Left lung (tissue), 10 donors: Measurements from ENCODE around the gene FKBP5. TPM values are rescaled to one million over a fixed set of nuclear protein-coding genes. Genes with fewer than 3 reads are reported as not detected.

Experiments
- ATAC-seq: fragments of 200-7000 bp; cut with Tn5 transposase; one replicate; pipeline ENCODE4 v1.9.1; 2020; ENCODE audit warnings: moderate library complexity
- DNase-seq, 4 donors: peaks; one replicate each; pipeline ENCODE4 v3.0.0-alpha.2; 2013 to 2020
- H3K27ac ChIP-seq, 2 donors: fragments of 200-600 bp; sonication (generic) in 1 of 2; one replicate each; pipeline versions ENCODE4 v1.5.0 to v1.8.0; 2020 to 2021
- H3K27me3 ChIP-seq, 2 donors: fragments of 200-600 bp; sonication (generic) in 1 of 2; one replicate each; pipeline versions ENCODE4 v1.5.0 to v1.8.0; 2020 to 2021
- H3K36me3 ChIP-seq, 2 donors: fragments of 200-600 bp; sonication (generic) in 1 of 2; one replicate each; pipeline versions ENCODE4 v1.5.0 to v1.8.0; 2020 to 2021
- H3K4me1 ChIP-seq, 2 donors: fragments of 200-600 bp; one replicate each; pipeline ENCODE4 v1.8.0; 2021
- H3K4me3 ChIP-seq, 2 donors: fragments of 200-600 bp; sonication (generic) in 1 of 2; one replicate each; pipeline versions ENCODE4 v1.5.0 to v1.8.0; 2020 to 2021; ENCODE audit warnings: mild to moderate bottlenecking in 1 of 2
- H3K9me3 ChIP-seq, 2 donors: fragments of 200-600 bp; sonication (generic) in 1 of 2; one replicate each; pipeline versions ENCODE4 v1.5.0 to v1.8.0; 2020 to 2021
- intact Hi-C, 2 donors: fragments of 100-400 bp; cut with DNase I; formaldehyde crosslinking; loops; one replicate each; pipeline versions ENCODE4 v1.11.2 to v1.14.2; 2022
- polyA plus RNA-seq, 6 donors: library from polyadenylated mRNA; unstranded; fragments of 120-200 nt; gene quantifications; one replicate each; pipeline ENCODE4 v1.2.1, GENCODE V29; 2013; ENCODE audit not compliant: insufficient read length in 6 of 6
- total RNA-seq, 2 donors: library from RNA; stranded (reverse); fragmentation: NEBNext Ultra II Directional; extraction: Animal tissue kit (Norgen Biotek cat#: 25700); gene quantifications; one replicate each; pipeline ENCODE4 v1.2.1, GENCODE V29; 2021
- TF ChIP-seq, protein P1 (sequence below), 2 donors: fragments of 200-600 bp; sonication (generic) in 1 of 2; IDR thresholded peaks; one replicate each; pipeline versions ENCODE4 v1.5.0 to v1.8.0; 2021; ENCODE audit warnings: antibody characterized with exemption in 2 of 2
- donor health status: DM: no; HTN: yes; CAD: no.
- donor health status: DM: no; HTN: no; CAD: no.

The FKBP5 gene
- total and polyA plus RNA-seq, 8 donors, result 15.6 to 139 (median 18.8) TPM

DNA sequence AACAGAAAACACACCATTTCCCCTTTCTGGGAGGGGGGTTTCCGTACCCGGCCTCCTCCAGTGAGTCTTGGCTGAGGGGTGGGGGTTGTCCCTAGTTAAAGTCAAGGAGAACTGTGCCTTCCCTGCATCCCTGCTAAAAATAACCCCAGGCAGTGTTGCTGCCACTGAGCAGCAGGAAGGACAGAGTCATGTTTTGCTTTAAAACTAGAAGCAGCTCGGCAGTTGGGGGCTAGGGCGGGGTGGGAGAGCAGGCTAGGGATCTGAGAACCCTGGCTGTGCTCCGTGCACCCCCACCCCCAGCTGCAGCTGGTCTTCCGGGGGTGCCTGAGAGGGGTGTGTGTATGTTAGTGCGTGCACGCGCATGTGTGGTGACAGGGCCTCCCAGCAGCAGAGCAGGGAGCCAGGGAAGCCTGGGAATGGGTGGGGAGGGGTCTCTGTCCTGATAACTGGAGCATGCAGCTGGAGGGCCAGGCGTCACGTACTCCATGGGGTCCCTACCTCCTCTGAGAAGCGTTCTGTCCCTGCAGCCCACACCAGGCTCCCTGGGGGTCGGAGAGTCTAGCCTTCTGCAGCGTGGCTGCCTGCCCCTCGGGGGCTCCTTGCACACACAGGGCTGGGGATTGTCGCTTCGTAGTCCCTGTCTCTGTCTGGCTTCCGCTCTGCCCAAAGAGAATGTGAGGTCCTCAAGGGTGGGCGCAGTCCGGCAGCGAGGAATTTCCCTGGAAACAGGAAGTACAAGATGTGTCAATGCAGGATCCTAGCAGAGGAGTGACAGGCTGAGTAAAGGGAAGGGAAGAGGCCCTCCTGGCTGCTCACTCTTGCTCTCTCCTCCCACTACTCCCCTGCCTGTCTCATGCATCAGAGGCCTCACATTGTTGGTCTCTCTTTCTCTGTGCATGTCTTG, 31.4 kb upstream of the FKBP5 start:
- peak overlapping the region in 1 of 2 donors; percentile 30 for H3K4me3 ChIP-seq
- no peaks in the 10 kb centered on the region for H3K9me3 ChIP-seq
- no peaks in the 10 kb centered on the region for H3K36me3 ChIP-seq
- ATAC-seq, result peak; percentile 70
- H3K27ac ChIP-seq, result peak overlapping the region; percentile 83 to 93
- peak in 3 of 4 donors; percentile 64 to 82 (median 70) for DNase-seq
- no peaks in the 10 kb centered on the region for H3K27me3 ChIP-seq
- intact Hi-C loops, result no loop called here
- peaks cover 26 to 75% of the 10 kb centered on the region in 2 donors for H3K4me1 ChIP-seq
- TF ChIP-seq, protein P1, sequence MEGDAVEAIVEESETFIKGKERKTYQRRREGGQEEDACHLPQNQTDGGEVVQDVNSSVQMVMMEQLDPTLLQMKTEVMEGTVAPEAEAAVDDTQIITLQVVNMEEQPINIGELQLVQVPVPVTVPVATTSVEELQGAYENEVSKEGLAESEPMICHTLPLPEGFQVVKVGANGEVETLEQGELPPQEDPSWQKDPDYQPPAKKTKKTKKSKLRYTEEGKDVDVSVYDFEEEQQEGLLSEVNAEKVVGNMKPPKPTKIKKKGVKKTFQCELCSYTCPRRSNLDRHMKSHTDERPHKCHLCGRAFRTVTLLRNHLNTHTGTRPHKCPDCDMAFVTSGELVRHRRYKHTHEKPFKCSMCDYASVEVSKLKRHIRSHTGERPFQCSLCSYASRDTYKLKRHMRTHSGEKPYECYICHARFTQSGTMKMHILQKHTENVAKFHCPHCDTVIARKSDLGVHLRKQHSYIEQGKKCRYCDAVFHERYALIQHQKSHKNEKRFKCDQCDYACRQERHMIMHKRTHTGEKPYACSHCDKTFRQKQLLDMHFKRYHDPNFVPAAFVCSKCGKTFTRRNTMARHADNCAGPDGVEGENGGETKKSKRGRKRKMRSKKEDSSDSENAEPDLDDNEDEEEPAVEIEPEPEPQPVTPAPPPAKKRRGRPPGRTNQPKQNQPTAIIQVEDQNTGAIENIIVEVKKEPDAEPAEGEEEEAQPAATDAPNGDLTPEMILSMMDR (IDR thresholded peaks at IDR 0.05), result no peak

DNA sequence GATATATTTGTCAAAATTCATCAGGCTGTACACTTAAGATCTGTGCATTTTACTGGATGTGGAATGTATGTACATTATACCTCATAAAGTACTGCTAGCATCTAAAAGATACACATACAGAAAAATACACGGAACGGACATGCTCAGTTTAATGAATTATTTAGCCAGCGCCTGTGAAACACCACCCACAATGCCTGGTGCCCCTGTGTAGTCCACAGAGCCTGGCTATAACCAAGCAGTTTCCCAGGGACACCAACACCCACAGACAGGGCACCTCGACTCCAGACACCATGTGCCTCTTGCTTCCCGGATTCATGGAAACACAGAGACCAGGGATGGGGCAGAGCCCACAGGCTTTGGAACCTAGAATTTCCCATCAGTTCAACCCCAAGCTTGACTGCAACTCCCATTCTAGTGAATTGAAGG, 30.7 kb upstream of the FKBP5 start:
- peaks cover 25 to 69% of the 10 kb centered on the region in 2 donors for H3K4me1 ChIP-seq
- peak; percentile 10 for ATAC-seq
- TF ChIP-seq, protein P1 (IDR thresholded peaks at IDR 0.05), result no peak

DNA sequence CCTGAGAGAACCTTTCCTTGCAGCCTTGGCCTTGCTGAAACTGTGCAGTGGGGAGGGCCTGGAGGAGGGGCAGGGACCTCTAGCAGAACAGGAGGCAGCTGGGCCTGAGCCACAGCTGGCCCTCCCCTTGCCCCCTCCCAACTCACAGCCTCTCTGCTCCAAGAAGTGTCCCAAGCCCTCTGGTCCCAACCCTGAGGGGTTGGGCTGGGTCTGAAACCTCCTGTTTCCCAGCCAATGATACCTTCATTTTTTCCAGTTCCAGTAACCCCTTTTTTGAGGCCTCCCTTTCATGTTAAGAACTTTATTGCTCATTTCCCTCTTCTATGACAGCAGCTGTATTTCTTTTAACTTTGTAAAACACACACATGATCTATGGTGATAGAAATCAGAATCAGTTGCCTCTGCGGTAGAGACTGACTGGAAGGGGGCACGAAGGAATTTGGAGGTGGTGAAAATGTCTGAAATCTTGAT, 30.2 kb upstream of the FKBP5 start:
- TF ChIP-seq, protein P1 (IDR thresholded peaks at IDR 0.05), result no peak
- Histone ChIP-seq H3K27me3 (no peaks in the 10 kb centered on the region), H3K4me1 (peaks cover 25 to 64% of the 10 kb centered on the region in 2 donors), H3K27ac (peak overlapping the region; percentile 83 to 93), H3K4me3 (no peak overlapping the region), H3K36me3 (no peaks in the 10 kb centered on the region), H3K9me3 (no peaks in the 10 kb centered on the region)
- ATAC-seq (no peak), DNase-seq (no peak)
- intact Hi-C loops, result no loop called here

More for the DNA sequence above, 30.7 kb upstream of the FKBP5 start:
- Histone ChIP-seq H3K36me3 (no peaks in the 10 kb centered on the region), H3K27ac (peak overlapping the region; percentile 83 to 93), H3K27me3 (no peaks in the 10 kb centered on the region), H3K4me3 (peak overlapping the region in 1 of 2 donors; percentile 30), H3K9me3 (no peaks in the 10 kb centered on the region)
- intact Hi-C loops, result no loop called here
- no peak for DNase-seq

DNA sequence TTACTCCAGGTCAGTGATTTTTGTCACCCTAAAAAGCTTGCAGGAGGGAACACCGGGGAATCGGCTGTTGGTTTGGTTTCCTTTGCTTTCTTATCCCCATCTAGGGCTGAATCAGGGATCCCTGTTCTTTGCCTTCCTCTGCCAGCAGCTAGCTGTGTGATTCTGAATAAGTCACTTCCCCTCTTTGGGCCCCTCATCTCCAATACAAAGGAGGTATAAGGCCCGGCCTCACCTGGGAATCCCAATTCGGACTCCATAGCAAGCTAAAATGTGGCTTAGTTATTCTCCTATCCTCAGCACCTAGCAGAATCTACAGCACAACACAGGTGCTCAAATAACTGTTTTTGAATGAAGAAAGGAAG, 29.6 kb upstream of the FKBP5 start:
- no peak for ATAC-seq
- intact Hi-C loops, result no loop called here
- Histone ChIP-seq H3K4me3 (no peak overlapping the region), H3K9me3 (no peaks in the 10 kb centered on the region), H3K27me3 (no peaks in the 10 kb centered on the region), H3K27ac (peak overlapping the region; percentile 8 to 93), H3K36me3 (no peaks in the 10 kb centered on the region), H3K4me1 (peaks cover 25 to 58% of the 10 kb centered on the region in 2 donors)
- TF ChIP-seq, protein P1 (IDR thresholded peaks at IDR 0.05), result no peak
- DNase-seq, result no peak
